CD4-positive, alpha-beta T cell treated with Interleukin-4 for 4 hours (primary cell): ENCODE data around the gene GABBR2.
"Not testable (repeated sequence)": the region's sequence is repeated elsewhere in the genome, so short reads cannot be mapped to it uniquely, and the experiment has no call there.

ENCODE experiments used
- DNase-seq: peaks from one replicate; pipeline ENCODE4 v3.0.0-alpha.2; 2020

The GABBR2 gene

DNA sequence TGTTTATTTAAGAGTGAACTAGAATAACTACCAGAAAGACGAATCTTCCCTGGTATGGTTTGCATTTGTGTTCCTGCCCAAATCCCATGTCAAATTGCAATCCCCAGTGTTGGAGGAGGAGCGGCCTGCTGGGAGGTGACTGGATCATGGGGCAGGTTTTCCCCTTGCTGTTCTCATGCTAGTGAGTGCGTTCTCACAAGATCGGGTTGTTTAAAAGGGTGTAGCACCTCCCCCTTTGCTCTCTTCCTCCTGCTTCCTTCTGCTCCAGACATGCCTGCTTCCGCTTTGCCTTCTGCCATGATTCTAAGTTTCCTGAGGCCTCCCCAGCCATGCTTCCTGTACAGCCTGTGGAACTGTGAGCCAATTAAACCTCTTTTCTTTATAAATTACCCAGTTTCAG lies 242.9 kb downstream of the GABBR2 start:
- no peak for DNase-seq

- DNase-seq: not testable (repeated sequence)
Measured at GRCh38 chr9:98464156-98464690, 244.5 kb downstream of the GABBR2 start.

DNA sequence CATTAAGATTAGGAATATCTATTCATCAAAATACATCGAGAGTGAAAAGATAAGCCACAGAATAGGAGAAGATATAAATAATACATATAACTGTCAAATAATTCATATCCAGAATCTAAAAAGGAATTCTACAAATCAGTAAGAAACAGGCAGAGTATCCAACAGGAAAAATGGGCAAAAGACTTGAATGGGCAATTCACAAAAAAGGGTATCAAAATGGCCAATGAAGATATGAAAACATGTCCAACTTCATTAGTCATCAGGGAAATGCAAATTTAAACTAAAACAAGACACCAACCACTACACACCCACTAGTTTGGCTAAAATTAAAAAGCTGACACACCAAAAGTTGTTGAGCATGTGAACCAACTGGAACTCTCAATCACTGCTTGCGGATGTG lies 246.4 kb downstream of the GABBR2 start:
- DNase-seq: no peak

- no peak for DNase-seq
Measured at GRCh38 chr9:98460704-98461103, 248.0 kb downstream of the GABBR2 start.

DNA sequence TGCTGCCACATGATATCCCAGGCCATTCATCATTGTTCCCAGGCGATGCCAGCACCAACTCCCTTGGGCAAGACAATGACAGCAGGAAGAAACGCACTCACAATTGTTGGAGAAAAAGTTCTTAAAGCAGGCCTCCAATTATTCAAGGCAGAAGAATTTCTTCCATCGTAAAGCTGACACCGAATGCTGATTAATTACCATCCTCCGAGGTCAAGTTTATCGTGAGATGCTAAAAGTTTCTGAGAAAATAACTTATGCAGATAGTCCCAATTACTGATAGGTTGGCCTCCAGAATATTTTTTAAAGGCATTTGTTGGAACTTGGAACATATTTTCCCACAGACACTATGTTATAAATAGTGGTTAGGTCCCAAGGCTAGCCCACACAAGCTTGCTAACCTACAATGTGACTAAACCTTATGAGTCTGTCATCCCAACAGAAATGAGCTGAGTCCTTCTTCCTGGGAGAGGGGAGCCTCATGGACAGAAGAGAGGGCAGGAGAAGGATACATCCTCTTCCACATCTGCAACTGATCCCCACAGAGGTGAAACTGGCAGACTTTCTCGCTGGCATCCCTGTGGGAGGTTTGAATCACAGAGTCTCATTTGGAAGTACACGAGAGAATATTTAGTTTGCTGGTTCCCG lies 250.9 kb downstream of the GABBR2 start:
- no peak for DNase-seq

DNA sequence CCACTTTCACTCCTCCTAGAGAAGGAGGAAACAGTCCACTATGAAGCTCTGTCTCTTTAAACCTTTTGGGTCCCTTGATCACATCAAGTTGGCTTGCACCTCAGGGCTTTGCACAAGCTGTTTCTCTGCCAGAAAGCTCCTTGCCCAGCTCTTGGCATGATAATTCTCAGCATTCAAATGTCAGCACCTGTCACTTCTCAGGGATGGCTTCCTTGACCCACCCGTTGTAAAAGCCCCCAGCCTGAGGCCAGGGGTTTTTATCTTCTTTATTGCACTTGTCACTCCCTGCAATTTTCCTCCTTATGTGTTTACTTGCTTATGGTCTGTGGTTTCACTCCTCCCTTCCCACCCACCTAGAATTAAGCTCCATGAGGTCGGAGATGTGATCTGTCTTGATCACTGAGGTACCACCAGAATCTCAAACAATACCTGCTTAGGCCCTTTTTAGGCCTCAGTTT lies 252.6 kb downstream of the GABBR2 start:
- DNase-seq: no peak

DNA sequence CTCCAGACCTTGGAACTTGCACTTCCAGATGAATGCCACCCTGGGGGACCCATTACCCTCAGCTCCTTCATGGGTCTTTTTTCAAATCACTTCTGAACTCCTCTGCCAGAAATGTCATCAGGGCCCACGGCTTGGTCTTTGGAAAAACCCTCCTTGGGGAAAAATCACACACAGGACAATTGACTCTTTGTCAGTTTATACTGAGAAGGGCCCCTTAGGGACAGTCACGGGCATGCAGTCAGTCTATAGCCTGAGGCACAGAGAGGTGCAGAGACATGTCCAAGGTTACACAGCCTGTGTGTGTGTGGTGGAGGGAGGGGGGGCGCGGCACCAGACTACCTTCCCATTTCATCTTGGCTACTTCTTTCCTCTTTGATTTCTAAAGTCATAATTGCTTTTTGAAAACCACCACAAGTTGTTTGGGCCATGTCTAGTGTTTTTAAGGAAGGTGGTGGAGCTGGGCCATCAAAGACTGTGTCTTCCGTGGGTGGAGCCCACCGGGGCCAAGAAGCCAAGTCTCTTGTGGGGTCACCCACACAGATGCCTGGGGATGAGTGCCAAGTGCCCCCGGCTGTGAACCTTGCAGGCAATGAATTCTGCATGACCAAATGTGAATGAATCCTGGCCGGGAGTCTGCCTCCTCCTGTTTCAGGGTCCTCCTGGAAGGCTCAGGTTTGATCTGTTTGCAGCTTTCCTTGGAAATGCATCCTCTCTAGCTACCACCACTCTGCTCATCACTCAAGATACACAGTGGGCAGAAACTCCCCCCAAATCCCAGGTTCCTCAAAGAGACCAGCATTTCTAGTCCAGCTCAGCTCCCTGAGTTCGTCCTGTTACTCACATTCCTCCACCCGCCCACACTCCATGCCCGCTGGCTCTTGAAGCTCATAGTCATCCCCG lies 253.2 kb downstream of the GABBR2 start:
- no peak for DNase-seq

- no peak for DNase-seq
Measured at GRCh38 chr9:98453589-98454311, 255.0 kb downstream of the GABBR2 start.

DNA sequence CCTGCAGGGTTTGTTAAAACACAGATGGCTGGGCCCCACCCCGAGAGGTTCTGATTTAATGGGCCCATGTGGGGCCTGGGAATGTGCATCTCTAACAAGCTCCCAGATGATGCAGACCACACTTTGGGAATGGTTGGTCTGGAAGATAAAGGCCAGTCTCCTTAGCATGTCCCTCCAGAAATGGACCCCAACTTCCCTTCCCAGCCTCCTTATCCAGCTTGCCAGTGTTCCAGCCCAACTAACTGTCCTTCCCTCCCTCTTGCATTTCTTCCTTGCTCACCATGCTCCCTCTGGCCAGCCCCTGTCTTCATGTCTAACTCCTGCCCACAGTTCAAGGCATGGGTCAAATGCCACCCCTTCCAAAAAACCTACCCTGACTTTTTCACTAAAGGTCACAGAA lies 257.2 kb downstream of the GABBR2 start:
- DNase-seq: no peak

GRCh38 chr9:98450496-98450895 lies 258.2 kb downstream of the GABBR2 start:
- DNase-seq: no peak

- no peak for DNase-seq
Measured at GRCh38 chr9:98449871-98450270, 258.9 kb downstream of the GABBR2 start.

- DNase-seq: no peak
Measured at GRCh38 chr9:98445576-98445975, 263.2 kb downstream of the GABBR2 start.

GRCh38 chr9:98444601-98445000 lies 264.1 kb downstream of the GABBR2 start:
- DNase-seq: no peak

DNA sequence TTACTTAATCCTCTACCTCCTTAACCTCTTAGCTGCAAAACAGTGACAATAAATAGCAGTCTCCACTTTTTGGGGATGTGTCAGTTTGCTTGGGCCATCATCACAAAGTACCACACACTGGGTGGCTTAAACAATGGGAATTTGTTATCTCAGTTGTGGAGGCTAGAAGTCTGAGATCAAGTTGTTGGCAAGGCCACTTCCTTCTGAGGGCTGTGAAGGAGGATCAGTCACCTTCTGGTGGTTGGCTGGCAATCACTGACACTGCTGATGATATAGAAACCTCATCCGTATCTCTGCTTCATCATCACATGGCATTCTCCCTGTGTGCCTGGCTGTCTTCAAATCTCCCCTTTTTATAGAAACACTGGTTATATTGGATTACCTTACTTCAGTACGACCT lies 266.2 kb downstream of the GABBR2 start:
- no peak for DNase-seq

- no peak for DNase-seq
Measured at GRCh38 chr9:98442114-98442513, 266.6 kb downstream of the GABBR2 start.

- no peak for DNase-seq
Measured at GRCh38 chr9:98438666-98439065, 270.1 kb downstream of the GABBR2 start.

DNA sequence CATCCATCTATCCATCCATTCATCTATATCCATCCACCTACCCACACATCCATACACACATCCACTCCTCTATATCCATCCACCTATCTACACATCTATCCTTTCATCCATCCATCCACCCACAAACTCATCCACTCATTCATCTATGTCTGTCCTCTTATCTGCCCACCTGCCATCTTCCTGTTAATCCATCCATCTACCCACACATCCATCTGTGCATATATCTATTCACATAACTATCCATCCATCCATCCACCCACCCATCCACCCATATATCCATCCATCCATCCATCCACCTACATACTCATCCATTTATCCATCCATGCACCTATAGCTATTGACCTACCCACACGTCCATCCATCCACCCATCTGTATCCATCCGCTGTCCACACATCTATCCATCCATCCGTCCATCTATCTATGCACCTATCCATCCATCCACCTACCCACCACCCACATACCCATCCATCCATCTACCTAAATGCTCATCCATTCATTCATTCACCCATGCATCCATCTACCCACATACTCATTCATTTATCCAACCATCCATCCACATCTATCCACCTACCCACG lies 271.2 kb downstream of the GABBR2 start:
- DNase-seq: no peak

- DNase-seq: no peak
Measured at GRCh38 chr9:98432960-98433359, 275.8 kb downstream of the GABBR2 start.

GRCh38 chr9:98432134-98432533 lies 276.6 kb downstream of the GABBR2 start:
- DNase-seq: no peak

GRCh38 chr9:98430535-98431292 lies 278.0 kb downstream of the GABBR2 start:
- no peak for DNase-seq

DNA sequence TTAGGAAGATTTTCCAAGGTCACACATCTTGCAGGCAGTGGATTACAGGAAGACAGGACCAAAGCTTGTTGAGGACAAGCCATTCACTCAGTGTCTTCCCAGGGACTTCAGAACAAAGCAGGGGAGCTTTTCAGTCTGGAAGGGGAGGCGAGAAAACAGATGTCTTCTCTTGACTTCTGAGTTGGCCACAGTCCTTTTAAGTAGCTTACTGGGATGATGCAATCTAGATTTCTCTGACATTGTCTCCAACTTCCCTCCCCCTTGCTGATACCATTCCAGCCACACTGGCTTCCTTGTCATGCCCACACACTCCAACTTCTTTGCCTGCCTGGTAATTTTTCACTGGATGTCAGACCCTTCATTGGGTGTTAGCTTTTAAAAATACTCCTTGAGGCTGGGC lies 279.1 kb downstream of the GABBR2 start:
- DNase-seq: no peak

GRCh38 chr9:98428454-98428853 lies 280.3 kb downstream of the GABBR2 start:
- DNase-seq: no peak
